Fibroblast of skin of left quadriceps (primary cell): Measurements from ENCODE around the gene MPP4.

Source experiments
- DNase-seq, 2 experiments: peaks; one replicate each; pipeline ENCODE4 v3.0.0-alpha.2; 2013; ENCODE audit warnings: low read depth in 2 of 2

Gene MPP4, protein sequence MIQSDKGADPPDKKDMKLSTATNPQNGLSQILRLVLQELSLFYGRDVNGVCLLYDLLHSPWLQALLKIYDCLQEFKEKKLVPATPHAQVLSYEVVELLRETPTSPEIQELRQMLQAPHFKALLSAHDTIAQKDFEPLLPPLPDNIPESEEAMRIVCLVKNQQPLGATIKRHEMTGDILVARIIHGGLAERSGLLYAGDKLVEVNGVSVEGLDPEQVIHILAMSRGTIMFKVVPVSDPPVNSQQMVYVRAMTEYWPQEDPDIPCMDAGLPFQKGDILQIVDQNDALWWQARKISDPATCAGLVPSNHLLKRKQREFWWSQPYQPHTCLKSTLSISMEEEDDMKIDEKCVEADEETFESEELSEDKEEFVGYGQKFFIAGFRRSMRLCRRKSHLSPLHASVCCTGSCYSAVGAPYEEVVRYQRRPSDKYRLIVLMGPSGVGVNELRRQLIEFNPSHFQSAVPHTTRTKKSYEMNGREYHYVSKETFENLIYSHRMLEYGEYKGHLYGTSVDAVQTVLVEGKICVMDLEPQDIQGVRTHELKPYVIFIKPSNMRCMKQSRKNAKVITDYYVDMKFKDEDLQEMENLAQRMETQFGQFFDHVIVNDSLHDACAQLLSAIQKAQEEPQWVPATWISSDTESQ

DNA sequence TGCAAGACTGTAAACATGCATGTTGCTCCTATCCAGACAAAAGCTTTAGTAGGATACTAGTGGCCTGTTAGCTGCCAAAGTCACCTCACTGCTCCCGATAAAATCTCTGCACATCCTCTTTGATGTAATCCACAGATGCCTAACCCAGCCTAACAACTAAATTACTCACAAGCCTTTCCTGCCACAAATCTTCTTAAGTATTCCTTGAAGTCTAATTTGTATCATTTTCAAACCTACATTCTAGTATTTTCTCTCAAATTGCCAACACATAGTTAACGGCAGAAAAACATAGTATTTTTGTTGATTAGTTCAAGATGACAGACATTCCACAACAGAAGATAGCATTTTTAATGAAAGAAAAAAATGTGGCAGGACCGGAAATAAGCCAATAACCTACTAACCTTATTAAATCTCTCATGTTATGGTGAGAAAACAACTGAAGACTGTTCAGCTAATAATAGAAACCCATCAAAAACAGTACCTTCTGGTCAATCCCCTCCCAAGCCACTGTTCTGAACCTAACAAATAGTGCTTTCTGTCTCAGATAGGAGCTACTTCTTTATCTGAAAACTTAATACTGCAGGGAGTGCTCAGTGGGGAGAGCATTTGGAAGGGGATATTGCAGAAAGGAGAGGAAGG lies at the start of gene MPP4:
Gene MPP4 (minus strand): TSS at position 57 of the 639 bp plus-strand sequence. CDS start 4,690 bp downstream, outside the sequence.
- DNase-seq = peak; percentile 68

DNA sequence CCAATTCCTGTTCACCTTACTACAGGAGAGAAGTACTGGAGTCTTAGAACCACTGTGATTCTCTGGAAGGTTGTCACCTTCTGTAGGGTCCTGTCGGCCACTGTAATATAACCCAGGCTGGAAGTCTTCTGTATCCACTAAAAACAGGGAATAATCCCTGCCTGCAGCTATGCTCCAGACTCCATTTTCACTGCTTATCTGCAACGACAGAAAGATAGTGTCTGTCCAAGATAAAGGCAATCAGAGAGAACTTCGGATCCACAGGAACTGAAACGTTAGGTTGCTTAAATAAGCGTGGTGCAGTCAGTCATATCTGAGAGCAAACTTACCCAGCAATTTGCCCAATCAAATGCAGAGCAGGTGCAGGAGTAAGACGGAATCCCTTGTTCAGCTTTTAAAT lies 48.1 kb upstream of the MPP4 start:
- no peak for DNase-seq

DNA sequence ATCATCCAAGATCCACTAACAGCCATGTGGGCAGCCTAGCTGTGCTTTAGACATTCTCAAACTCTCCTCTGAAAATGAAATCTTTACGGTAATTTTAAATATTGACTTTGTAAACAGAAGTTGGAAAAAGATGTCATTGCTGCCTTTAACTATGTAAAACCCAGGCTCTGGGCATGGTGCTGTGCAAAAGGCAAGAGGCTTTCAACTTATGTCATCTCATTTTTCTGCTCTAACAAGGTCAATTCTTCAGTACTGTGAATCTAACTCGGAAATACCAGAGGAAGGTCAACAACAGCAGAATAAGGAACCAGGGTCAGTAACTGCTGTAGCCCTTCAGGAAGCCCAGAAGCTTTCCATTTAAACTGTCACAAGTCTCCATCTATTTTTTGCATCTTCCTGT lies 37.0 kb upstream of the MPP4 start:
- no peak for DNase-seq

DNA sequence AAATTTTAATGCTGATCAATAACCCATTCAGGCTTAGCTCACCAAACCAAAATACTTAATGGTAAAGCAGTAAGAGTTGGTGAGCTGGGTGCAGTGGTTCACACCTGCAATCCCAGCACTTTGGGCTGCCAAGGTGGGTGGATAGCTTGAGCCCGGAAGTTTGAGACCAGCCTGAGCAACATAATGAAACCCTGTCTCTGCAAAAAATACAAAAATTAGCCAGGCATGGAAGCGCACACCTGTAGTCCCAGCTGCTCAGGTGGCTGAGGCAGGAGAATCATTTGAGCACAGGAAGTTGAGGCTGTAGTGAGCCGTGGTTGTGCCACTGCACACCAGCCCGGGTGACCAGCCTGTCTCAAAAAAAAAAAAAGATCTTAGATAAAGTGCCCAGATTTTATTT lies 35.7 kb upstream of the MPP4 start:
- no peak for DNase-seq

DNA sequence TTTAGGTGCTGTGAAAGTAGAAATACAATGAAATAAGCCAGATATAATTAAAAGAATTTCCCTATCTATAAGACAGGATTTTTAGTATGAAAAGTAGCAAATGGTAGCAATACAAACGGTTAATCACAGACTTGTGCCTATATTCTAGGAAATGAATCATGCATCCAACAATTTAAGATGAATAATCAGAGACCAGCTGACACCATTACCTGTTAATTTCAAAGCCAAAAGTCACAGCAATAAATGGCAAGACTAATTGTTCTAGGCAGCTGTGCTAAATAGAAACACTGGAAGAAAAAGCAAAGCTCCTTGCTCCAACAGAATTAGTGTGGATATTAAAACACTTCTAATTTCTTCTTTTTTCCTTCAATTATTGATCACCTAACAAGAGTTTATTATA lies 35.1 kb upstream of the MPP4 start:
- DNase-seq = no peak

DNA sequence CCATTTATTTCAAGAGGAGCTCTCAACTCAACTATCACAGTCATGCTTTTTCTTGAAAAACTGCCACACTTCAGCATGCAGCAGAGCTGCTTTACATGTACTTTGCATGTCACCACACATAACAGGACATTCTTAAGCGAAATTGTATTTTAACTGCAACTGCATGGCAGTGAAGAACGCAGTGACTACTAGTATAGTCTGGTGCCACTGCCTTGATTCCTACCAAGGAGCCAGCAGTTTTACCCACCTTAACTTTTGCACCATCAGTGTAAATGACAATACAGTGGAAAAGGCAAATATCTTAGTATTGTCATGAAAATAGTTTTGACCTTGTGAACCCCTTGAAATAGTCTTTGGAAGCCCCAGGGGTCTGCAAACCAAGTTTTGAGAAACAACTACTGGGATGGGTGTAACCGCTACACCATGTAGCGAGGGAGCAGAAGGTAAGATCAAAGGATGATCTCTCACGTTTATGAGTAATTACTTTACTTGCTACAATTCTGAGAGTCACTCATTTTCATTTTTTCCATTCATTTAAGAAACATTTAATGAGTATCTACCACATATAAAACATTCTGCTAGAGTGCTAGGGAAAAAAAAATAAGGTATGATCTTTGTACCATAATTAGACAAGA lies 32.3 kb upstream of the MPP4 start:
- no peak for DNase-seq

DNA sequence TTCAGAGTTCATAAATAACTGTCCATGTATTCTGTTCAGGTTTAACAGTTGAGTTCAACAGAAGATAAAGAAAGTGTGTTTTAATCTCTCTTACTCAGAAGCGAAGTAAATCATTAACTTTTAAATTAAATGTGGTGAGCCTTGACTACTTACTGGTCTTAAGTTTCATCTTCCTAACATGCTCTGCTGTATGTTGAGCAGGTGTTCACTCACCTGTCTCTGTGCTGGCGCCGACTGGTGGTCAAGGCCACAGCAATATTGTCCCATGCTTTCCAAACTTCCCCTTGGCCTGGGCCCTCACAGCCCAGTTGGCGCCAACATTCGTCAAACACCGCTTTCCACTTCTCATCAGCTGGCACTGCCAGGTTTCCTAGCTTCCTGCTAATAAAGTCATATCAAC lies 17.0 kb upstream of the MPP4 start:
- no peak for DNase-seq

- no peak for DNase-seq
Observed at GRCh38 chr2:201712726-201713125, 14.3 kb upstream of the MPP4 start.

GRCh38 chr2:201709747-201710146 lies 11.3 kb upstream of the MPP4 start:
- DNase-seq = no peak

DNA sequence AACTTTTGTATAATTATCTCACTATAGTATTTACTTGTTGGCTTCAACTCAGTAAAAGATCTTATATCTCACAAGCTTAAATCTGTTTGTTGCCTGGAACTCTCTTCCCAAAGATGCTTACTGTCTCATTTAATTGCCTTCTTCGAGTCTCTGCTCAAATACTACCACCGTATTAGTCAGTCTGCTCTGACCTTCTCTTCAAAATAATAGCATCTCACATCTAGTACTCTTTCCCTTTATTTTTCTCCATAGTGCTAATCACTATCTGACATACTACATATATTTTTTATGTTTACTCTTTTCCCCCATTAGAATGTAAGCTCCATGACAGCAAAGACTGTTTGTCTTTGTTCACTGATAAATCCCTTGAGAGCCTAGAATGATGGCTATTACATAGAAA lies 10.6 kb upstream of the MPP4 start:
- no peak for DNase-seq

GRCh38 chr2:201707753-201708152 lies 9.3 kb upstream of the MPP4 start:
- peak; percentile 21 to 26 for DNase-seq

GRCh38 chr2:201707142-201707541 lies 8.7 kb upstream of the MPP4 start:
- DNase-seq = no peak

GRCh38 chr2:201704536-201704935 lies 6.1 kb upstream of the MPP4 start:
- DNase-seq = no peak

DNA sequence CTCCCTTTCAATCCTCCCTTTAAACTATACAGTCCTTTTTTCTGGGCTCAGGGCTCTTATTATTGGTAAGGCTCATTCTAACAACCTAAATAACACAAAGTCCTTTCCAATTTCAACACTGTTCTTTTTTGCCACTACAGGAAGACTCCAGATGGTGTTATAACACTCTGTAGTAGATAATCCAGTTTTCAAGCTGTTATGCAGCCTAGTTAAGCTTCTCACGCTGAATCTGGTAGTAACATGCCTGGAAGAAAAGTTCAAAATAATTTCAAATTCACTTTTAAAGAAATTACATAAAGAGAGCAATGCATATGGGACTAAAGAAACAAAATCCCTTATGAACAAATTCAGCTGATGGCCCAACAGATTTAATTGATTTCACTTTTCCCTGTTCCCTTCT lies 3.2 kb upstream of the MPP4 start:
- no peak for DNase-seq

DNA sequence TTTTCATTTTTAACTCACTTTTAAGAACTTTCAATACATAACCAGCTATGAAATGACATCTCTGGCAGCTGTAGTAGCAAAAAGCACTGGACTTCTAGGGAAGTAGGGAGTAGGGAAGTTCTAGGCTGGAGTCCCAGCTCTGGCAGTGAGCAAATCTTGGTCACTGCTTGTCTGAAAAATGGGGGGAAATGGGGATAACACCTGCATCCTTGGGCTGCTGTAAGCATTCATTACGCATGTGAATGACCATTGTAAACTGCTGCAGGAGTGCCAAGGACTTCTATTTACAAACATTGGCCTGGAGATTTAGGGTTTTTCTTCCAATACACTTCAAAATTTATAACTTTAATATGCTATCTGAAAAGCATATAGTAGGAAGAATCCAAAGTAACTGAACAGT lies 972 bp upstream of the MPP4 start:
- no peak for DNase-seq

DNA sequence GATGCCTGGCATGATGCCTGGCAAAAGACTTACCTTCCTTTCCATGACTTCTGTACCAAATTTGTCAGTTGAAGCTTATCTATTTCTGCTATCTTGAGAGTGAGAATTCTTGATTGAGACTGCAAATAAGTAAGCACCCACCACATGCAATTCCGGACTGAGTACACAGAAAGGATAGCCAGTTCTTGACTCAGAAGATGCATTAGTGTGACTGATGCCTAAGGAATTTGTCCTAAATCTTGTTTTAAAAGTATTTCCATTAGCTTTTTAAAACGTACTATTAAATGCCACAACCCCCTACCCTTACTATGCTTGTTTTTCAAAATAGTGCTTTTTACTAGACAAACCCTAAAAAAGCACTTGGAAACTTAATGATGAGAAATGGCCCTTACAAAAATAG lies 545 bp downstream of the MPP4 start:
- DNase-seq = peak; percentile 57 to 65

DNA sequence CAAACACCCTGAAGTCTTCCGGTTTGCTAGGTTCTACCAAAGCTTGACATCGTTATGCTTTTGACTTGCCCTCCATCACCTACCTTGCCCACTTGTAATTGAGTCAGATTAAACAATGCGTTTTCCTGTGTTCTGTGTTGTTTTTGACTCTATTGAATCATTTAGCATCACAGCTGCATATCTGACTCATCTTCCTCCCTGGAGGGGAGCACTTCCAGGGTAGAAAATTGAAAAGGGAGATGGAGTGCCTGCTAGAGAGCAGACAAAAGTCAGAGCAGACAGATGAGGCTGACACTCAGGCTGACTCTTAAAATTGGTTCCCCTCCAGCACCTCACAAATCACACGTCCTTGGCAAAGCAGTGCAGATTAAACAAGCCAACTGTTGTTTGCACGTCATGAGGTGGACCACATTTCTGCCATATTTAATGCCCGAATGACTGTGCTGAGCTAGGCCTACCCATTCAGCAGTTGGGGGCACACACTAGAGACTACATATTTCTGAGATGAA lies 2.2 kb downstream of the MPP4 start:
- DNase-seq = peak; percentile 89 to 91

DNA sequence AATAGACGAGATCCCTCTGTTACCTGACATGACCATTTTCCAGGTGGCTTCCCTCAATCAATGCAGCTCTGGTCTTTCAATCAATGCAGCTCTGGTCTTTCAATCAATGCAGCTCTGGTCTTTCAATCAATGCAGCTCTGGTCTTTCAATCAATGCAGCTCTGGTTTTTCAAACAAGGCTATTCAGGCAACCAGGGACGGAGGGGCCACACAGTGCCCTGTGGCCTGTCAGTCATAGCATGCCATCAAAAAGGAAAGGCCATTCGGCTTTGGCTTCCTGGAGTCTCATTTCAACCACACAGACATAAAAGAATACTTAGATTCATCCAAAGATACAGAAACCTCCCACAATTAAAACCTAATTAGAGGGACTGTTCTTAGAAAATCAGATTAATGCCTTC lies 13.3 kb downstream of the MPP4 start:
- no peak for DNase-seq

DNA sequence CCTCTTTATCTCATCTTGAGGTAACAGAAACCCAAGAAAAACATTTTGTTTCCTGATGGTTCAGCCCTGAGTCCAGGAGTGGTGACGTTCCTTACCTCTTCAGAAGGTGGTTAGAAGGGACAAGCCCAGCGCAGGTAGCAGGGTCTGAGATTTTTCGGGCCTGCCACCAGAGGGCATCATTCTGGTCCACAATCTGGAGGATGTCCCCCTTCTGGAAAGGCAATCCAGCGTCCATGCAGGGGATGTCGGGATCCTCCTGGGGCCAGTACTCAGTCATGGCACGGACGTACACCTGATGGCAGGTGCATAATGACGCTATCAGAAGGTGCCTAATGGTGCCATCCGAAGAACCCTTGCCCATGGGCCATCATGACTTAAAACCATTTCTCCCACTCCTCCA lies 17.7 kb downstream of the MPP4 start:
- no peak for DNase-seq

DNA sequence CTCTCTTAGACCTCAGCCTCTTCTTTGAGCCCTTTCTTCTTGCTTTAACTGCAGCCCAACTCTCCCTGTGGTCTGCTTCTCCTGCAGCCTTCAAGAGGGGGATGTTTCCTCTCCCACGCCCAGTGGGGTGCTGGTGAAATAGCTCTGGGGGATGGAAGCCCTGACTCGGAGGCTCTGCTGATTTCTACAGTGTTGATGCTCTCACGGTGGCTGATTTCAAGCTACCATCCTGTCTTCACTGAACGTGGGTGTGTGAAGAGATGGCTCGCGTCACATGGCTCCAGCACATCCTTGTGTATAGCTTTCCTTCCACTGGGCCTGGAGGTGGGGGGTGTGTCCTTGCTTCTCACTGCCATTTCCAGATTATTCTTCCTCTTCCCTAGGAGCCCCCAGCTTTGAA lies 20.0 kb downstream of the MPP4 start:
- no peak for DNase-seq

- DNase-seq = no peak
Observed at GRCh38 chr2:201675454-201675853, 23.0 kb downstream of the MPP4 start.

- DNase-seq = no peak
Observed at GRCh38 chr2:201674794-201675193, 23.6 kb downstream of the MPP4 start.
